T47D (cell line): Measurements from ENCODE around the gene TFF3.
"Not testable (repeated sequence)": the region's sequence is repeated elsewhere in the genome, so short reads cannot be mapped to it uniquely, and the experiment has no call there.

Experiments
- DNase-seq, 2 experiments: peaks; one replicate each; pipeline versions ENCODE4 v3.0.0 to v3.0.0-alpha.2; 2011 to 2012; ENCODE audit warnings: low read depth in 1 of 2, low spot score in 1 of 2
- JUND ChIP-seq: IDR thresholded peaks from 2 replicates; pipeline ENCODE4 v1.6.1; 2012; ENCODE audit warnings: low read depth
- in situ Hi-C: cut with HindIII; loops from 2 replicates; pipeline ENCODE4 v1.10.0; 2016; ENCODE audit warnings: low sequenced_read_pairs, low pct_unique_long_range_greater_than_20kb

Gene TFF3

DNA sequence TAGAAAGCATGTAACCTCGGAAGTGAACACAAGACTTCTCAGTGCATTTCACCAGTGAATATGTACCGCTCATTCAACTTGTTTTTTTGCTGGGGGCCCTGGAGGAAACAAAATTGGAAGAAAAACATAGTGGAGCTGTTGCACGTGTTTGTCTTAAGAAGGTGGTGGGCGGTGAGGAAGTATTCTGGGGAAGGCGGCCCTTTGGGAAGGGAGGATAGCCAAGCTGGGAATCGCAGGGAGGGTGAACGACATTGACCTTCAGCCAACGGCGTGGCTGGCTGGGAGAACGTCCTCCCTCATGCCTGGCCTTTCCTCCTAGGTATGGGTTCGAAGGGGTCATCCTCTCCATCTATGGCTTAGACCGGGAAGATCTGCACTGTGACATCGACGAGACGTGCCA lies 19.4 kb downstream of the TFF3 start:
- DNase-seq, result no peak
- in situ Hi-C loops, result no loop called here
- no peak for TF ChIP-seq JUND

DNA sequence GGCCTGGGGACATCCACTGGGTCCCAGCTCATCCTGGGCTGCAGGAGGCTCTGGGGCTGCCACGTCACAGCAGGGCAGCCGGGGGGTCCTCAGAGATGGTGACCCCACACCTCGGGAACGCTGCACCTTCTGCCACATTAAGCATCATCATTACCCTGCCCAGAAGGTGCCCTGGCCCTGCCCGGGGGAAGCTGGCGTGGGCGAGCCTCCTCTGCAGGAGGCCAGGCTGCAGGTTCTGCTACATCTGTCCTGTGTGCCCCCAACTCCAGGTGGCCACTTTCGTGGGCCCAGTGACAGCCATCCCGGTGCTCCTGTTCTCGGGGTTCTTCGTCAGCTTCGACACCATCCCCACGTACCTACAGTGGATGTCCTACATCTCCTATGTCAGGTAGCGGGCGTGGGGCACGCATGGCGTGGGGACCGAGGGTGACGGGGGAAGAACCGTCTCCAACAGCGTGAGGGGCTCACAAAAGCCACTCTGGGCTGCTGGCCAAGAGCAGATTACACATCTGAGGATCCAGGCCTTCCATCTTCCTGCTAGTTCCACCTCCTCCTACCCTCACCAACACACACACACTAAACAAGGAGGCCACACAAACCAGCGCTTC lies 20.8 kb downstream of the TFF3 start:
- in situ Hi-C loops, result no loop called here

DNA sequence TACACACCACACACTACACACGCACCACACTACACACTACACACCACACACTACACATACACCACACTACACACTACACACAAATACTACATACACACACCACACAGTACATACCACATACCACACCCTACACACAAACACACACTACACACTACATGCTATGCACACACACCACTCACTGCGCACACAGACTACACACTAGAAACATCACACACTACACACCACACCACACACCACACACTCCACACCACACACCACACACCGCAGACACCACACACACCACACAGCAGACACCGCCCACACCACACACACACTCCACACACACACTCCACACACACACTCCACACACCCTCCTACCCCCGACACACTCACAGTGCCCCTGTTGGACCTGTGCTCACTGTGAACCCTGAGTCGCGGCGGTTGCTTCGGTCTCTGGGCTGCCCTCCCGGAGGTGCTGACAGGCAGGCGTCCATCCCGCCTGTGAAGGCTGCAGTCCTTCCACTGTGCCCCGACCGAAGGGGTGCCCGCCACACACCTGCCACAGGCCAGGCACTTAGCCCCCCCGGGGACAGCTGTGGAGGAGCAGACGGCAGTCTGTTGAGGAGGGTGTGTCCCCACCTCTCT lies 21.4 kb downstream of the TFF3 start:
- no peak for DNase-seq
- in situ Hi-C loops, result no loop called here
- TF ChIP-seq JUND, result no peak

More for the DNA sequence above, 20.8 kb downstream of the TFF3 start:
- DNase-seq, result no peak
- no peak for TF ChIP-seq JUND

DNA sequence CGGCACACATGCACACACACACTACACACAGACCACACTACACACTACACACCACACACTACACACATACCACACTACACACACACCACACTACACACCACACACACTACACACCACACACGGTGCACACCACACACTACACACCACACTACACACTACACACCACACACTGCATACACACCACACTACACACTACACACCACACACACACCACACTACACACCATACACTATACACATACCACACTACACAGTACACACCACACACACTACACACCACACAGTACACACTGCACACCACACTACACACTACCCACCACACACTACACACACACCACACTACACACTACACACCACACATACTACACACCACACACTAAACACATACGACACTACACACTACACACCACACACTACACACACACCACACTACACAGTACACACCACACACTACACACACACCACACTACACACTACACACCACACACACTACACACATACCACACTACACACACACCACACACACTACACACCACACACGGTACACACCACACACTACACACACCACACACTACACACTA lies 22.6 kb downstream of the TFF3 start:
- in situ Hi-C loops, DNase-seq: not testable (repeated sequence)

DNA sequence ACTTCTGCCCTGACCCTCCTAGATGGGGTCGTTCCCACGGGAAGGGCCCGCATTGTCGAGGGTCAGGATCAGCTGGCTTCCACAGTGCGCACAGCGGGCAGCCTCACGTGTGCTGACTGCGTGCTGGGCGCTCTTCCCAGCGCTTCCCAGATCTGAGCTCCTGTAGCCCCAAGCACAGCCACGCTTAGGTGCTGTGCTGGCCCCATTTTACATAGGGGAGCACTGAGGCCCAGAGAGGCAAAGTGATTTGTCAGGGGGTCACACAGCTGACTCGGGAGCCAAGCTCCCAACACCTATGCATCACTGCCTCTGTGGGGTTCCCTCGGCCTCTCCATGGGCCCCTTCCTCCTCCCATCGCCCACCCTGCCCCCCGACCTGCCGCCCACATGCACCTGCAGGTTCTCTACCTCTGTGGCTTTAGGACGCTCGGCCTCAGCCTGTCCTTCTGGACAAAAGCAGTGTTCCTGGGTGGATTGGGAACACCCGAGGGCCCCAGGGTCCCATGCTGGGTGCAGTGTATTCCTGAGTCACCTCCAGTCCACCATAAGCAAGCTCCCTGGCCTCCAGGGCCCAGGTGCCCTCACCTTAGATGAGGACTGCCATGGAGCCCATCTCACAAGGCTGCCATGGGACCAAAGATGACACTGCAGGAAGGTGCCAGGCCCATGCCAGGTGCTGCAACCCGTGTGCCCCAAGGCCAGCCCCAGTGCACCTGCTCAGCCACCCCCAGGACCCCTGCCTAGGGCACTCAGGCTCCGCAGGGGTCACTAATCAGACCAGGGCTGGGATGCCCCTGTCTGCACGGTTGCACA lies 23.3 kb downstream of the TFF3 start:
- in situ Hi-C loops, result no loop called here
- DNase-seq, result peak in 1 of 2 experiments; percentile 39
- no peak for TF ChIP-seq JUND

DNA sequence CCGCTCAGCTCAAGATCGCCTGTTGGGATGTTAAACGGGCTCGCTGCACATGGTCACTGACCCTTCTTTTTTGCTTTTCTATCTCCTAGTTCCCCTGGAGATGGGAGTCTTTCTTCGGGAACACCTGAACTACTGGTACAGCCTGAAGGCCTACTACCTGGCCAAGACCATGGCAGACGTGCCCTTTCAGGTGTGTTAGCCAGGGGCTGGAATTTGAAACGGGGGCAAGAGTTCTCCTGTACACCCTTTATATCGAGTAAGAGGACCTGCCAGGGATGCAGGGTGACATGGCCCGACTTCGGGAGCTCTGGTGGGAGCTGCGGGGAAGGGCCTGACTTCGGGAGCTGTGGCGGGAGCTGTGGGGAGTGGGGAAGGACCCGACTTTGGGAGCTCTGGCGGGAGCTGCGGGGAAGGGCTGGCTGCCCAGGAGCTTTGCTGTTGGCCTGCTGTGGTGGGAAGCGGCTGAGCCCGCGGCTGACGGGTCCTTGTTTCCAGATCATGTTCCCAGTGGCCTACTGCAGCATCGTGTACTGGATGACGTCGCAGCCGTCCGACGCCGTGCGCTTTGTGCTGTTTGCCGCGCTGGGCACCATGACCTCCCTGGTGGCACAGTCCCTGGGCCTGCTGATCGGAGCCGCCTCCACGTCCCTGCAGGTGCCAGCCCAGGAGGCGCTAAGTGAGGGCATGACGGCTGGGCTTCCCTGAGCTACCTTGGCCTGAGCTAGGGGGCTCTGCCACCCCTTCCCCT lies 24.0 kb downstream of the TFF3 start:
- TF ChIP-seq JUND, result no peak
- in situ Hi-C loops, result no loop called here
- DNase-seq, result no peak

DNA sequence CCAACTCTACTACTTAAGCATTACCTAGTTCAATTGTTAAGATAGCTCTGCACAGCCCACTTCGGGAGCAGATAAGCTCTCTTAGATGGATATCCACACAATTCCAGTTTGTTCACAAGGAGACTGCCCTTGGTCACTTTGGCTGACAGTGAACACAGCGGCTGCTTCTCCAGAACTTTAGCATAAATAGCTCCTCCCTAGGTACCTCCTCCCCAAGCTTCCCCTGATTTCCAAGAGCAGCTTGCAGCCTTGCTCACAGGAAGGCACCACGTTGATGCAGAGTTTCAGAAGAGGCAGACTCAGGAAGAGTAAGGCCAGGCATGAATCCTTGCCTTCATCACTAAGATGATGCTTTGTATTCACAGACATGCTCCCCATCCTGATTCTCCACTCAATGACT lies 24.7 kb downstream of the TFF3 start:
- TF ChIP-seq JUND, result no peak
- in situ Hi-C loops, result no loop called here
- no peak for DNase-seq

DNA sequence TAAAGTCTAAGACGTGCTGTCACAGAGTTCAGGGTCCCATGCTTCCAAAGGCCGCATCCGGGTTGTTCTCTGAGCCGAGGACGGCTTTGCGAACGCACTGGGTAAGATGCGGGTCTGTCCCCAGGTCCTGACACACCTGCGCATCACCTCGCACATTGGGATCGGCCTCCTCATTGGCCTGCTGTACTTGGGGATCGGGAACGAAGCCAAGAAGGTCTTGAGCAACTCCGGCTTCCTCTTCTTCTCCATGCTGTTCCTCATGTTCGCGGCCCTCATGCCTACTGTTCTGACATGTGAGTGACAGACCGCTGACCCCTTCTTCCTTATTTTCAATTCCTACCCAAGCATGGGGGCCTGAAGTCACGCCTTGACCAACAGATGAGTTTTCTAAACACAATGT lies 25.3 kb downstream of the TFF3 start:
- in situ Hi-C loops, result no loop called here
- no peak for TF ChIP-seq JUND
- DNase-seq, result no peak

DNA sequence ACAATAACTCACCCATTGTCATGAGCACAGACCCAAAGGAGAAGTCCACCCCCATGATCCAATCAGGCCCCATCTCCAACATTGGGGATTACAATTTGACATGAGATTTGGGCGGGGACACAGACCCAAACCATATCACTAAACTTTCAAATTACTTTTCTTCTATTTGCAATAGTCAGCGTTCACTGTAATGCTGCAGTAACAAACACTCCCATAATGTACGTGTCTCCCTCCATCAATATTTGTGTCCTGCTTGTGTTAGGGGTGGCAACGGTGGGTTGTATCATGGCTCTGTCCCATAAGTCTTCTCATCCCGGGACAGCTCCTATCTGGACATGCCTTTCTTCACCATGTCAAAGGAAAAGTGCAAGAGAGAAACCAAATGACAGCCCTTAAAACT lies 26.2 kb downstream of the TFF3 start:
- no peak for DNase-seq
- in situ Hi-C loops, result no loop called here
- TF ChIP-seq JUND, result no peak

DNA sequence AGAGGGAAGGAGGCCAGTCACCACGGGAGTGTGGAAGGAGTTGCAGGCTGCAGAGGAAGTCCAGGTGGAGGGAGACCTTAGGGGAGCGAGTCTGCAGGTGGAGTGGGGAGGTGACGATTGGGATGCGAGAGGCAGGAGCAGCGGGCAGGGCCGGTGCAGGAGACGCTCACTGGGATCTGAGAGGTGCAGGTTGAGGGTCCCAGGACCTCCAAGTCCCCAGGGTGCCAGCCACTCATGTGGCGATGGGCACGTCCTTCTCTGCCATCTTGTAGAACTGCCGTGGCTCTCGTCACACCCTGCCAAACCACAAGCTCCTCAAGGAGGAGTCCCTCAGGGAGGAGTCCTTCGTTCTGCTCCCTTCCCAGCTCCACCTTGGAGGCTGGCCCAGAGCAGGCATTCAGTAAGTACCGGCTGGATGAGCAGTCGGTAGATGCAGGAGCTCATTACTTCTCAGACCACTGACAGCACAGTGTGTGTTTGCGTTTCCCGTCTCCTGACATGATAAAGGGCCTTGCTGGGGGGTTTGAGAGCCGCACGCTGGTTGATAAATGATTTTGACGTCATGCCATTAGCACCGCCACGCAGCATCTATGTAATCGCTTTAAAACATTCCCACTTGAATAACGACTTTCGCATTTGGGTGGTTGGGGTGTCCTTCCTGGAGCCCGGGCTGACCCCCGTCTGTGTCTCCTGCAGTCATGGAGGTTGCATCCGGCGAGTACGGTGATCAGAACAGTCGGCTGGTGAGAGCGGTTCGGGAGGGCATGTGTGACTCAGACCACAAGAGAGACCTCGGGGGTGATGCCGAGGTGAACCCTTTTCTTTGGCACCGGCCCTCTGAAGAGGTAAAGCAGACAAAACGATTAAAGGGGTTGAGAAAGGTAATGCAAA lies 27.8 kb downstream of the TFF3 start:
- in situ Hi-C loops, result no loop called here
- no peak for DNase-seq
- TF ChIP-seq JUND, result no peak

DNA sequence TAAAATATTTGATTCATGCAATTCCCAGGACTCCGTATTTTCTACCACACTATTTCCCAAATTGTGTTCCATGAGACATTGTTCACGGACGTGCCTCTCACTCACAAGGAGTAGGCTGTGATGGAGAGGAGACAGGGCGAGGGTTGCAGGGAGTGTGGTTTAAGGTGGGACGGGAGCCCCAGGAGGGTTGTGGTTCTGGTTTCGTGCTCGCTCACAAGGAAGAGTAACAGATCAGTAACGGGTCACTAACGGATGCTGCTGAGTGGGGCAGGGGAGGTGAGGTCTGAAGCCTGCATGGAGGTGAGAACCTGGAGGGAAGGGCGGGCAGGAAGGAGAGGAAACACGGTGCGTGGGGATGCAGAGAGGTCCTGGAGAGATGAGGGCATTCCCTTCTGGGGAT lies 28.8 kb downstream of the TFF3 start:
- no peak for DNase-seq
- in situ Hi-C loops, result no loop called here
- TF ChIP-seq JUND, result no peak
